Memory B cell (primary cell): Measurements from ENCODE around the gene SLC35G3.
A peak's percentile ranks its signal among the peaks of the same experiment; 100 is the strongest.
"Not testable (repeated sequence)": the region's sequence is repeated elsewhere in the genome, so short reads cannot be mapped to it uniquely, and the experiment has no call there.

ENCODE experiments used
- ATAC-seq: fragments of 150-1000 bp; cut with Tn5 transposase; 2 replicates; pipeline ENCODE4 v1.10.0; 2021; ENCODE audit warnings: low read depth, mild to moderate bottlenecking, moderate library complexity
- DNase-seq, 2 donors: peaks; one replicate each; pipeline ENCODE4 v3.0.0; 2022; ENCODE audit warnings: low spot score in 2 of 2
- H3K27ac Mint-ChIP-seq: one replicate; pipeline ENCODE4 v1.8.0; 2022; ENCODE audit warnings: mild to moderate bottlenecking, moderate library complexity, mixed read lengths
- H3K27me3 Mint-ChIP-seq: one replicate; pipeline ENCODE4 v1.8.0; 2022; ENCODE audit warnings: mixed read lengths
- H3K36me3 Mint-ChIP-seq: one replicate; pipeline ENCODE4 v1.8.0; 2022; ENCODE audit warnings: mild to moderate bottlenecking, mixed read lengths
- H3K4me1 Mint-ChIP-seq: one replicate; pipeline ENCODE4 v1.8.0; 2022; ENCODE audit warnings: mixed read lengths
- H3K4me3 Mint-ChIP-seq: one replicate; pipeline ENCODE4 v1.8.0; 2022; ENCODE audit warnings: mild to moderate bottlenecking, moderate library complexity, mixed read lengths
- H3K9me3 Mint-ChIP-seq: one replicate; pipeline ENCODE4 v1.8.0; 2022; ENCODE audit warnings: mixed read lengths

The SLC35G3 gene

DNA sequence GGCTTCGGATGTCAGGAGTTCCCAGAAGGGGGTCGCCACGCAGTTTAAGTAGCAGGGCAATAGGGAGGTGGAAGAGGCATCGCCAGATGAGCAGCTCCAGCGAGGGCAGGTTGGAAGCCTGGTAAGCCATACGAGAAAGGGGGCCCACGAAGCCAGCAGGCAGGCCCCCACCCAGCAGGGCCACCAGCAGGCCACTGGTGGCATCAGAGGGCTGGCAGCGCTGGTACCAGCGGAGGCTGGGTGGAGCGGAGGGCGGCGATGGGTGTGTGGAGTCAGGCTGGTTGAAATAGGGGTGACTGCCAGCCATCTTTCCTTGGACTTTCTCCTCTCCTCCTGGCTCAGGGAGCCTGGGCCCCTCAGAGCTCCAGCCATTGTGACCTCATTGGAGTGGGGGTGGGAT lies at the start of gene SLC35G3:
SLC35G3 (minus strand) TSS at position 393 of the 400 bp plus-strand sequence; CDS start at position 307, 86 bp downstream.
- not testable (repeated sequence) for ATAC-seq, H3K4me3 Mint-ChIP-seq, DNase-seq, H3K9me3 Mint-ChIP-seq, H3K4me1 Mint-ChIP-seq, H3K27me3 Mint-ChIP-seq, H3K36me3 Mint-ChIP-seq, H3K27ac Mint-ChIP-seq

- H3K27ac Mint-ChIP-seq, result peak overlapping the region; percentile 82
- peaks cover 5% of the 10 kb centered on the region for H3K36me3 Mint-ChIP-seq
- ATAC-seq (no peak), DNase-seq (peak; percentile 11 to 34)
- H3K4me3 Mint-ChIP-seq, result peak overlapping the region; percentile 88
- H3K4me1 Mint-ChIP-seq, result peaks cover 20% of the 10 kb centered on the region
- H3K27me3 Mint-ChIP-seq, result peaks cover 1% of the 10 kb centered on the region
- no peaks in the 10 kb centered on the region for H3K9me3 Mint-ChIP-seq
These were observed 49.6 kb upstream of the SLC35G3 start for GRCh38 chr17:35243561-35244340.

GRCh38 chr17:35242805-35243560 lies 48.8 kb upstream of the SLC35G3 start, which contains the start of gene SLFN5:
Gene SLFN5 (plus strand): TSS chr17:35243072. CDS start chr17:35258691, 15,619 bp downstream.
- H3K4me3 Mint-ChIP-seq, result peak within 1 kb of the TSS; percentile 88
- peak; percentile 75 for ATAC-seq
- peaks cover 2% of the 10 kb centered on the region for H3K36me3 Mint-ChIP-seq
- H3K9me3 Mint-ChIP-seq, result no peaks in the 10 kb centered on the region
- DNase-seq, result peak; percentile 82 to 89
- H3K27me3 Mint-ChIP-seq, result peaks cover 1% of the 10 kb centered on the region
- peak within 1 kb of the TSS; percentile 82 for H3K27ac Mint-ChIP-seq
- H3K4me1 Mint-ChIP-seq, result peaks cover 20% of the 10 kb centered on the region

DNA sequence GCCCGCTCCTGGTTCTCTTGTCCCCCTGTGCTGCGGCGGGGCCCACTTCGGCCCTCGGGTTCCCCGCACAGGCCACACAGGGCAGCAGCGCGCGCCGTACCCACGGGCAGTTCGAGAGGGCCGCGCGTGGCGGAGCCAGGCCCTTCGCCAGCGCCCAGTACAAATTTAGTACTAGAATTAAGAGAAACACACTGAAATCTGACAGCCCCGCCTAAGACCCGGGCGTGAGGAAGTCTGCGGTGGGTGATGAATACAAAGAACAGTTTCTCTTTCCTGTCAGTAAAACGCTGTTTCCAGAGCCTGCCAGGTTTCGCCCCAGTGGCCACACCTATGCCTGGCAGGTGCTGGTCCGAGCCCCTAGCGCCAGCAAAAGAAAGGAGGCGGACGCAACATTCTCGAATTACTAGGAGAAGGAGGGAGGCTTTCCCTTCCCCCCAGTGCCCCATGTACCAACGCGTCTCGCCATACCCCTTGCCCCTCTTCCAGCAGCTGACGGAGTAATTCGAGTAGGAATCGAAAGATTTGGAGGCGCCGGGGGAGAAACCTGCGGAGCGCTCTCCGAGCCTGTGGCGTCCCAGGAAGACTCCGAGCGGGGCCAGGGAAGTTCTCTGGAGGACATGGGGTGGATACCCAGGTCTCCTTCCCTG lies 48.1 kb upstream of the SLC35G3 start:
- Mint-ChIP-seq H3K27ac (peak overlapping the region; percentile 82), H3K4me1 (peaks cover 23% of the 10 kb centered on the region), H3K9me3 (no peaks in the 10 kb centered on the region), H3K27me3 (peaks cover 4% of the 10 kb centered on the region), H3K36me3 (no peaks in the 10 kb centered on the region), H3K4me3 (peak overlapping the region; percentile 88)
- DNase-seq (peak; percentile 40 to 48), ATAC-seq (peak; percentile 59)

DNA sequence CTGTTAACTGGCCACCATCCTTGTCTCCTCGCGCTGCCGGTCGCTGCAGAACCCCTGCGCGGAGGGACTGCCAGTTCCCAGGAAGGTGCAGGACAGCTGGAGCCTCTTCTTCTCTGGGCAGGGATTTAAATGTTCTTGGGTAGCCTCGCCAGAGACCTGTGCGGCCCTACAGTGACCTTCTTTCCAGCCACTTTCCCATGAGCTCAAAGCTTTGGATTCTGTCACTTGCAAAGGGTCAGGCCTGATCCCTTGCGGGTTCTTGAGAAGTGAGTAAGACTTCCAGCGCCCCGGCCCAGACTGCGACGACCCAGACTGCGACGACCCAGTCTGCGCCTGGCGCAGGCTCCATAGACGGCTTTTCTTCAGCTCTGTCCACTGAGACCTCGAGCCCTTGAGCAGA lies 47.3 kb upstream of the SLC35G3 start:
- peak overlapping the region; percentile 88 for H3K4me3 Mint-ChIP-seq
- no peak for DNase-seq
- no peaks in the 10 kb centered on the region for H3K36me3 Mint-ChIP-seq

DNA sequence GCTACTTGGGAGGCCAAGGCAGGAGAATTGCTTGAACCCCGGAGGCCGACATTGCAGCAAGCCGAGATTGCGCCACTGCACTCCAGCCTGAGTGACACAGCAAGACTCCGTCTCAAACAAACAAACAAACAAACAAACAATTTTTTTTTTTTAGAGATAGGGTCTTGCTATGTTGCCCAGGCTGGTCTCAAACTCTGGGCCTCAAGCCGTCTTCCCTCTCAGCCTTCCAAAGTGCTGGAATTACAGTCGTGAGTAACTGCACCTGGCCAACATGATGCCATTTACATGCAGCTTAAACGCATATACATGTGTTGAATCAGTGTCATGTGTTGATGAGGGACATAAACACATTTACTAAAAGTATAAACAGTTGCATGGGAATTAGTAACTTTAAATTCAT lies 46.7 kb upstream of the SLC35G3 start:
- Mint-ChIP-seq H3K9me3 (no peaks in the 10 kb centered on the region), H3K36me3 (no peaks in the 10 kb centered on the region), H3K27ac (no peak overlapping the region), H3K27me3 (peaks cover 7% of the 10 kb centered on the region), H3K4me1 (peaks cover 21% of the 10 kb centered on the region), H3K4me3 (peak overlapping the region; percentile 12)
- ATAC-seq (no peak), DNase-seq (no peak)

More for the DNA sequence above, 47.3 kb upstream of the SLC35G3 start:
- H3K27me3 Mint-ChIP-seq, result peaks cover 7% of the 10 kb centered on the region
- ATAC-seq, result no peak
- no peak overlapping the region for H3K27ac Mint-ChIP-seq
- H3K4me1 Mint-ChIP-seq, result peaks cover 21% of the 10 kb centered on the region
- H3K9me3 Mint-ChIP-seq, result no peaks in the 10 kb centered on the region

GRCh38 chr17:35239823-35240222 lies 45.6 kb upstream of the SLC35G3 start:
- no peak overlapping the region for H3K4me3 Mint-ChIP-seq
- H3K36me3 Mint-ChIP-seq, result no peaks in the 10 kb centered on the region
- no peaks in the 10 kb centered on the region for H3K9me3 Mint-ChIP-seq

GRCh38 chr17:35238821-35239220 lies 44.6 kb upstream of the SLC35G3 start:
- ATAC-seq (no peak), DNase-seq (no peak)
- H3K27me3 Mint-ChIP-seq, result peaks cover 12% of the 10 kb centered on the region
- H3K27ac Mint-ChIP-seq, result no peak overlapping the region
- H3K4me1 Mint-ChIP-seq, result peaks cover 11% of the 10 kb centered on the region
- no peaks in the 10 kb centered on the region for H3K36me3 Mint-ChIP-seq
- H3K4me3 Mint-ChIP-seq, result no peak overlapping the region
- H3K9me3 Mint-ChIP-seq, result no peaks in the 10 kb centered on the region

More at GRCh38 chr17:35239823-35240222, 45.6 kb upstream of the SLC35G3 start:
- Mint-ChIP-seq H3K27me3 (peaks cover 9% of the 10 kb centered on the region), H3K4me1 (peaks cover 18% of the 10 kb centered on the region), H3K27ac (no peak overlapping the region)
- DNase-seq, result no peak
- no peak for ATAC-seq

GRCh38 chr17:35236821-35237220 lies 42.6 kb upstream of the SLC35G3 start:
- no peak for ATAC-seq
- Mint-ChIP-seq H3K4me1 (peaks cover 7% of the 10 kb centered on the region), H3K27ac (no peak overlapping the region), H3K36me3 (no peaks in the 10 kb centered on the region), H3K27me3 (peaks cover 12% of the 10 kb centered on the region), H3K9me3 (no peaks in the 10 kb centered on the region), H3K4me3 (no peak overlapping the region)
- no peak for DNase-seq

GRCh38 chr17:35235917-35236316 lies 41.7 kb upstream of the SLC35G3 start:
- ATAC-seq (no peak), DNase-seq (no peak)
- Mint-ChIP-seq H3K9me3 (no peaks in the 10 kb centered on the region), H3K4me3 (no peak overlapping the region), H3K4me1 (peaks cover 4% of the 10 kb centered on the region), H3K27ac (no peak overlapping the region), H3K36me3 (no peaks in the 10 kb centered on the region), H3K27me3 (peaks cover 16% of the 10 kb centered on the region)

DNA sequence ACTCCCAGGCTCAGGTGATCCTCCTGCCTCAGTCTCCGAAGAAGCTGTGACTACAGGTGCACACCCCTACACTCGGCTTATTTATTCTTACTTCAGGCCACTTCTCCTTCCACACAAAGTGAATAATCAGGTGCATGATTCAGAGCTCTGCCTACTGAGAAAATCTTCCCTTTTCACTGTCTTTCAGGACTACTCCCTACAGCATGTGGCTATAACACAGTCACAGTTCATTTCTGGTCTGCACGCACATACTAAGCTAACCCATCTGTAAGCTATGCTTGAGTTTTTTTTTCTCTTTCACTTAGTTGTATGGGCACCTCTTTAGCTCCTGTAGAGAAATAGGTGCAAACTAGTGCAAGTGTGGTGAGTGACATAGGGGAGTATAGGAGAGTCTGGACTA lies 41.1 kb upstream of the SLC35G3 start:
- ATAC-seq (no peak), DNase-seq (no peak)
- Mint-ChIP-seq H3K9me3 (no peaks in the 10 kb centered on the region), H3K4me1 (peaks cover 4% of the 10 kb centered on the region), H3K27ac (no peak overlapping the region), H3K4me3 (no peak overlapping the region), H3K36me3 (no peaks in the 10 kb centered on the region), H3K27me3 (peaks cover 19% of the 10 kb centered on the region)

DNA sequence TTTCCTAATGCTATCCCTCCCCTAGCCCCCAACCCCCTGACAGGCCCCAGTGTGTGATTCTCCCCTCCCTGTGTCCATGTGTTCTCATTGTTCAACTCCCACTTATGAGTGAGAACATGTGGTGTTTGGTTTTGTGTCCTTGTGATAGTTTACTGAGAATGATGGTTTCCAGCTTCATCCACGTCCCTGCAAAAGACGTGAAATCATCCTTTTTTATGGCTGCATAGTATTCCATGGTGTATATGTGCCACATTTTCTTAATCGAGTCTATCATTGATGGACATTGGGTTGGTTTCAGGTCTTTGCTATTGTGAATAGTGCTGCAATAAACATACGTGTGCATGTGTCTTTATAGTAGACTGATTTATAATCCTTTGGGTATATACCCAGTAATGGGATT lies 40.1 kb upstream of the SLC35G3 start:
- H3K27ac Mint-ChIP-seq, ATAC-seq, H3K4me1 Mint-ChIP-seq, H3K36me3 Mint-ChIP-seq, H3K4me3 Mint-ChIP-seq, DNase-seq, H3K9me3 Mint-ChIP-seq: not testable (repeated sequence)
- H3K27me3 Mint-ChIP-seq, result peaks cover 18% of the 10 kb centered on the region

DNA sequence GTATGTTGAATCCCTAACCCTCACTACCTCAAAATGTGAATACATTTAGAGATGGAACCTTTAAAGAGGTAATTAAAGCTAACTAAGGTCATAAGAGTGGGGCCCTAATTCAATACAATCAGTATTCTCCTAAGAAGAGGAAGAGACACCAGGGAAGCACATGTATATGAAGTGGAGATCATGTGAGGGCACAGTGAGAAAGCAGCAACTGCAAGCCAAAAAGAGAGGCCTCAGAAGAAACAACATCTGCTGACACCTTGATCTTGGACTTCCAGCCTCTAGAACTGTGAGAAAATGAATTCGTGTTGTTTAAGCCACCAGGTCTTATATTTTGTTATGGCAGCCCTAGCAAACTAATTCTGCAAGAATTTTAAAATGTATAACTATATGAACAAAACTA lies 35.4 kb upstream of the SLC35G3 start:
- Mint-ChIP-seq H3K4me1 (no peaks in the 10 kb centered on the region), H3K36me3 (no peaks in the 10 kb centered on the region), H3K4me3 (no peak overlapping the region), H3K9me3 (no peaks in the 10 kb centered on the region), H3K27me3 (peaks cover 11% of the 10 kb centered on the region), H3K27ac (no peak overlapping the region)
- ATAC-seq, result no peak
- no peak for DNase-seq

- Mint-ChIP-seq H3K9me3 (no peaks in the 10 kb centered on the region), H3K36me3 (no peaks in the 10 kb centered on the region), H3K4me1 (no peaks in the 10 kb centered on the region), H3K4me3 (no peak overlapping the region), H3K27ac (no peak overlapping the region), H3K27me3 (peaks cover 11% of the 10 kb centered on the region)
- ATAC-seq (no peak), DNase-seq (no peak)
These were observed 33.4 kb upstream of the SLC35G3 start for GRCh38 chr17:35227546-35227945.
